Measurements from ENCODE around the gene UGT1A8.

UGT1A8 gene

GRCh38 chr2:233691443-233692433, 74.3 kb downstream of the UGT1A8 start:
- Mint-ChIP-seq H3K36me3 (ENCODE audit: low read depth) (no peaks in the 10 kb centered on the region), H3K27me3 (ENCODE audit: low read depth, poor library complexity) (peaks cover 7% of the 10 kb centered on the region), H3K4me3 (no peak overlapping the region), H3K4me1 (peaks cover 5% of the 10 kb centered on the region), H3K9me3 (no peaks in the 10 kb centered on the region), H3K27ac (no peak overlapping the region)
- DNase-seq: no peak
- TF ChIP-seq CTCF (IDR thresholded peaks at IDR 0.05): no peak

GRCh38 chr2:233692648-233693047, 75.2 kb downstream of the UGT1A8 start, which contains the start of gene UGT1A6:
TSS of gene UGT1A6 (plus strand) at chr2:233692890. CDS start at chr2:233693005, 115 bp downstream.
- Mint-ChIP-seq H3K27me3 (ENCODE audit: low read depth, poor library complexity) (peaks cover 11% of the 10 kb centered on the region), H3K4me1 (peaks cover 5% of the 10 kb centered on the region), H3K36me3 (ENCODE audit: low read depth) (no peaks in the 10 kb centered on the region), H3K9me3 (no peaks in the 10 kb centered on the region), H3K27ac (peak within 1 kb of the TSS; percentile 53), H3K4me3 (no peak within 1 kb of the TSS)
- TF ChIP-seq CTCF (IDR thresholded peaks at IDR 0.05): no peak
- DNase-seq: no peak

GRCh38 chr2:233693963-233694362, 76.5 kb downstream of the UGT1A8 start:
- Mint-ChIP-seq H3K27me3 (ENCODE audit: low read depth, poor library complexity) (peaks cover 11% of the 10 kb centered on the region), H3K4me1 (peaks cover 5% of the 10 kb centered on the region), H3K36me3 (ENCODE audit: low read depth) (no peaks in the 10 kb centered on the region), H3K4me3 (no peak overlapping the region), H3K9me3 (no peaks in the 10 kb centered on the region), H3K27ac (peak overlapping the region; percentile 53)
- no peak for DNase-seq
- TF ChIP-seq CTCF (IDR thresholded peaks at IDR 0.05): no peak

- Mint-ChIP-seq H3K4me1 (peaks cover 4% of the 10 kb centered on the region), H3K4me3 (no peak overlapping the region), H3K36me3 (ENCODE audit: low read depth) (no peaks in the 10 kb centered on the region), H3K9me3 (no peaks in the 10 kb centered on the region), H3K27ac (no peak overlapping the region), H3K27me3 (ENCODE audit: low read depth, poor library complexity) (peaks cover 11% of the 10 kb centered on the region)
- no peak for TF ChIP-seq CTCF (IDR thresholded peaks at IDR 0.05)
- no peak for DNase-seq
Measured at GRCh38 chr2:233698740-233699139, 81.3 kb downstream of the UGT1A8 start.

- H3K27ac Mint-ChIP-seq: no peak overlapping the region
- peaks cover 5% of the 10 kb centered on the region for H3K9me3 Mint-ChIP-seq
- no peak for DNase-seq
- no peak for TF ChIP-seq CTCF (IDR thresholded peaks at IDR 0.05)
- no peaks in the 10 kb centered on the region for H3K4me1 Mint-ChIP-seq
- peaks cover 11% of the 10 kb centered on the region for H3K27me3 Mint-ChIP-seq (ENCODE audit: low read depth, poor library complexity)
- H3K4me3 Mint-ChIP-seq: no peak overlapping the region
- no peaks in the 10 kb centered on the region for H3K36me3 Mint-ChIP-seq (ENCODE audit: low read depth)
Measured at GRCh38 chr2:233699424-233700027, 82.1 kb downstream of the UGT1A8 start.

All from nephron progenitor cell (in vitro differentiated cells).